Panc1 (cell line): Measurements from ENCODE around the gene PCNX1. TPM values are rescaled to one million over a fixed set of nuclear protein-coding genes. Genes with fewer than 3 reads are reported as not detected.

Experiments
- ATAC-seq: fragments of 200-7000 bp; cut with Tn5 transposase; 2 replicates; pipeline ENCODE4 v1.9.1; 2020; ENCODE audit warnings: mild to moderate bottlenecking, moderate library complexity
- BruUV-seq: library from RNA; stranded (reverse); fragments of 400-500 nt; replicated peaks from 2 replicates; lab custom pipeline; 2021; lab: Mats Ljungman, UMichigan
- CTCF ChIA-PET: fragments of 300-600 bp; sonication (Branson Sonifier 250); formaldehyde crosslinking; loops from one replicate; lab custom pipeline; 2022; ENCODE audit warnings: antibody characterized with exemption; lab: Charles Lee
- POLR2A ChIA-PET: fragments of 300-600 bp; sonication (Branson Sonifier 250); formaldehyde crosslinking; loops from one replicate; lab custom pipeline; 2022; ENCODE audit warnings: antibody characterized with exemption; lab: Charles Lee
- DNase-seq: peaks from one replicate; pipeline ENCODE4 v3.0.0-alpha.2; 2010; ENCODE audit warnings: low read depth, low spot score
- H3K27ac ChIP-seq: 2 replicates; pipeline ENCODE4 v1.5.1; 2011; ENCODE audit warnings: mild to moderate bottlenecking, low read length, inconsistent platforms
- H3K27me3 ChIP-seq: fragments of 200-500 bp; sonication (Bioruptor generic); 2 replicates; pipeline ENCODE4 v1.6.0; 2014; ENCODE audit warnings: low read length, inconsistent platforms; ENCODE audit not compliant: control insufficient read depth, insufficient read depth
- H3K36me3 ChIP-seq: fragments of 200-500 bp; sonication (Bioruptor generic); 2 replicates; pipeline ENCODE4 v1.5.1; 2014; ENCODE audit warnings: inconsistent platforms, mild to moderate bottlenecking, low read length, moderate library complexity; ENCODE audit not compliant: control insufficient read depth, insufficient read depth
- H3K4me1 ChIP-seq: 2 replicates; pipeline ENCODE4 v1.5.1; 2011; ENCODE audit warnings: inconsistent platforms, mild to moderate bottlenecking, low read length, moderate library complexity; ENCODE audit not compliant: control insufficient read depth, insufficient read depth
- H3K4me3 ChIP-seq, 2 experiments: 2 replicates each; pipeline ENCODE4 v1.5.1; 2011 to 2012; ENCODE audit warnings: low read depth in 2 of 2, low read length in 2 of 2, mild to moderate bottlenecking in 2 of 2, inconsistent platforms in 1 of 2, moderate library complexity in 1 of 2
- H3K9me3 ChIP-seq: fragments of 200-500 bp; sonication (Bioruptor generic); 2 replicates; pipeline ENCODE4 v1.5.1; 2014; ENCODE audit warnings: low read depth, mild to moderate bottlenecking, inconsistent platforms, low read length, moderate library complexity; ENCODE audit not compliant: control insufficient read depth, insufficient read depth
- CTCF ChIP-seq: fragments of 450-650 bp; IDR thresholded peaks from 2 replicates; pipeline ENCODE4 v1.5.1; 2017; ENCODE audit warnings: mild to moderate bottlenecking
- POLR2AphosphoS5 ChIP-seq: IDR thresholded peaks from 2 replicates; pipeline ENCODE4 v1.6.1; 2012; ENCODE audit warnings: mild to moderate bottlenecking, low read depth, low read length, moderate library complexity
- REST ChIP-seq, 2 experiments: IDR thresholded peaks; 2 replicates each; pipeline ENCODE4 v1.6.1; 2011 to 2012; ENCODE audit warnings: low read depth in 2 of 2, control low read depth in 1 of 2, low read length in 1 of 2, mild to moderate bottlenecking in 1 of 2, moderate library complexity in 1 of 2; ENCODE audit not compliant: insufficient read depth in 1 of 2
- SIN3A ChIP-seq: IDR thresholded peaks from 2 replicates; pipeline ENCODE4 v1.6.1; 2012; ENCODE audit warnings: low read depth, mild to moderate bottlenecking, low read length, moderate library complexity, borderline replicate concordance; ENCODE audit not compliant: insufficient read depth
- TCF7L2 ChIP-seq: IDR thresholded peaks from 2 replicates; pipeline ENCODE4 v1.6.1; 2011; ENCODE audit warnings: mild to moderate bottlenecking, low read depth, low read length, inconsistent platforms
- in situ Hi-C: cut with HindIII; loops from 2 replicates; pipeline ENCODE4 v1.10.0; 2016; ENCODE audit warnings: low sequenced_read_pairs, low pct_unique_long_range_greater_than_20kb
- intact Hi-C: fragments of 100-400 bp; cut with micrococcal nuclease; formaldehyde crosslinking; loops from one replicate; pipeline ENCODE4 v1.10.0; 2022; ENCODE audit not compliant: unreplicated experiment
- total RNA-seq: library from RNA; stranded (reverse); gene quantifications from one replicate; pipeline ENCODE4 v1.2.1, GENCODE V29; 2021; ENCODE audit not compliant: unreplicated experiment

Gene PCNX1
- total RNA-seq, 1 experiment from 2014 or later = 30.5 TPM

GRCh38 chr14:70915415-70915814 is 8.2 kb downstream of the PCNX1 start:
- H3K4me3 ChIP-seq = no peak overlapping the region
- no peak for TF ChIP-seq CTCF
- TF ChIP-seq REST (IDR thresholded peaks at IDR 0.05; ENCODE audit: insufficient read depth in 1 of 2, low read depth in 2 of 2, low read length in 1 of 2) = no peak
- no peak for TF ChIP-seq TCF7L2
- TF ChIP-seq SIN3A = no peak
- no peak for TF ChIP-seq POLR2AphosphoS5
- ChIA-PET POLR2A (no interaction called here), CTCF (no interaction called here)
- in situ Hi-C loops (no loop called here), intact Hi-C loops (no loop called here)
- ATAC-seq = no peak
- H3K9me3 ChIP-seq = no peaks in the 10 kb centered on the region
- H3K27me3 ChIP-seq = no peaks in the 10 kb centered on the region
- no peaks in the 10 kb centered on the region for H3K36me3 ChIP-seq
- no TSS peak for BruUV-seq
- no peak for DNase-seq
- H3K4me1 ChIP-seq = peaks cover 5% of the 10 kb centered on the region
- no peak overlapping the region for H3K27ac ChIP-seq

- TF ChIP-seq POLR2AphosphoS5 (no peak), SIN3A (no peak), REST (IDR thresholded peaks at IDR 0.05; ENCODE audit: insufficient read depth in 1 of 2, low read depth in 2 of 2, low read length in 1 of 2) (no peak), TCF7L2 (no peak), CTCF (no peak)
- no peaks in the 10 kb centered on the region for H3K9me3 ChIP-seq
- no peaks in the 10 kb centered on the region for H3K36me3 ChIP-seq
- no peak for ATAC-seq
- H3K4me1 ChIP-seq = peaks cover 7% of the 10 kb centered on the region
- no peak overlapping the region for H3K27ac ChIP-seq
- H3K27me3 ChIP-seq = no peaks in the 10 kb centered on the region
- BruUV-seq = no TSS peak
- ChIA-PET CTCF (no interaction called here), POLR2A (no interaction called here)
- intact Hi-C loops = no loop called here
- DNase-seq = no peak
- in situ Hi-C loops = no loop called here
- no peak overlapping the region for H3K4me3 ChIP-seq
Measured at GRCh38 chr14:70916300-70916699, 9.0 kb downstream of the PCNX1 start.
